GM21825 (cell line): Measurements from ENCODE around the gene PLIN4.
"Not testable (repeated sequence)": the region's sequence is repeated elsewhere in the genome, so short reads cannot be mapped to it uniquely, and the experiment has no call there.

ENCODE experiments used
- ATAC-seq: cut with Tn5 transposase; IDR thresholded peaks from one replicate; pipeline ENCODE4 v1.9.1; 2021; ENCODE audit warnings: mild to moderate bottlenecking, moderate library complexity; ENCODE audit not compliant: unreplicated experiment

PLIN4 gene, protein sequence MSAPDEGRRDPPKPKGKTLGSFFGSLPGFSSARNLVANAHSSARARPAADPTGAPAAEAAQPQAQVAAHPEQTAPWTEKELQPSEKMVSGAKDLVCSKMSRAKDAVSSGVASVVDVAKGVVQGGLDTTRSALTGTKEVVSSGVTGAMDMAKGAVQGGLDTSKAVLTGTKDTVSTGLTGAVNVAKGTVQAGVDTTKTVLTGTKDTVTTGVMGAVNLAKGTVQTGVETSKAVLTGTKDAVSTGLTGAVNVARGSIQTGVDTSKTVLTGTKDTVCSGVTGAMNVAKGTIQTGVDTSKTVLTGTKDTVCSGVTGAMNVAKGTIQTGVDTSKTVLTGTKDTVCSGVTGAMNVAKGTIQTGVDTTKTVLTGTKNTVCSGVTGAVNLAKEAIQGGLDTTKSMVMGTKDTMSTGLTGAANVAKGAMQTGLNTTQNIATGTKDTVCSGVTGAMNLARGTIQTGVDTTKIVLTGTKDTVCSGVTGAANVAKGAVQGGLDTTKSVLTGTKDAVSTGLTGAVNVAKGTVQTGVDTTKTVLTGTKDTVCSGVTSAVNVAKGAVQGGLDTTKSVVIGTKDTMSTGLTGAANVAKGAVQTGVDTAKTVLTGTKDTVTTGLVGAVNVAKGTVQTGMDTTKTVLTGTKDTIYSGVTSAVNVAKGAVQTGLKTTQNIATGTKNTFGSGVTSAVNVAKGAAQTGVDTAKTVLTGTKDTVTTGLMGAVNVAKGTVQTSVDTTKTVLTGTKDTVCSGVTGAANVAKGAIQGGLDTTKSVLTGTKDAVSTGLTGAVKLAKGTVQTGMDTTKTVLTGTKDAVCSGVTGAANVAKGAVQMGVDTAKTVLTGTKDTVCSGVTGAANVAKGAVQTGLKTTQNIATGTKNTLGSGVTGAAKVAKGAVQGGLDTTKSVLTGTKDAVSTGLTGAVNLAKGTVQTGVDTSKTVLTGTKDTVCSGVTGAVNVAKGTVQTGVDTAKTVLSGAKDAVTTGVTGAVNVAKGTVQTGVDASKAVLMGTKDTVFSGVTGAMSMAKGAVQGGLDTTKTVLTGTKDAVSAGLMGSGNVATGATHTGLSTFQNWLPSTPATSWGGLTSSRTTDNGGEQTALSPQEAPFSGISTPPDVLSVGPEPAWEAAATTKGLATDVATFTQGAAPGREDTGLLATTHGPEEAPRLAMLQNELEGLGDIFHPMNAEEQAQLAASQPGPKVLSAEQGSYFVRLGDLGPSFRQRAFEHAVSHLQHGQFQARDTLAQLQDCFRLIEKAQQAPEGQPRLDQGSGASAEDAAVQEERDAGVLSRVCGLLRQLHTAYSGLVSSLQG (N-terminal part only)

DNA sequence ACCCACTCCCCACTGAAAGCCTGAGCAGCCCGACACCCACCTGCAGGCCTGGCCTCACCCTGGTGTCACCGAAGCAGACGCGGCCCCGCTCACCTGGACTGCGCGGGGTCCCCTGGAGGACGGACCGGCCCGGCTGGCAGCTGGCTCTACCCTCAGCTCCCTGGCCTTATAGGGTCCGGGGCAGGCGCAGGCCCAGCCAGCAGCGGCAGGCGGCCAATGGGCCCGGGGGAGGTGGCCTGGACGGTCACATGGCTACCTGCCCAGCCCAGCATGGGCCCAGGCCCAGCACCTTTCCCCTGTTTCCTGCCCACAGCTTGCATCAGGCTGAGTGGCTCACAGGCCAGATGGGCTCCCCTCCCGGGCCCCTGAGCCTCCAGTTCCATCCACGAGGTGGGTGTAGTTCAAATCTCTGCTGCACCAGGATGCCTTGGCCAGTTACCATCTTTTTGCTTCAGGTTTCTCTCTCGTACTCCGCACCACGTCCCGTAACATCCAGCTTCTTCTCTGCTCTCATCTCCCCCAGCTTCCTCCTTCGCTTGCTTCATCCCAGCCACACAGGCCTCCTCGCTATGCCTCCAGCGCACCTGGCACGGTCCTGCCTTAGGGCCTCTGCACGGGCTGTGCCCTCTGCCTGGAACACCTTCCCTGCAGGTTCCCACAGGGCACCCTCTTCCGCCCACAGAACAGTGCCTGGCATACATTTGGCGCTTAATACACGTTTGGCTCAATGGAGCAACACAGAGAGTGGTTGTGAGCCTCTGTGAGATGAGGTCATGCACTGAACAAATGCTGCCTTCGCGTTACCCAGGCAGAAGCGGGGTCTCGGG, at the start of gene PLIN4:
TSS of gene PLIN4 (minus strand) at position 142 of the 827 bp plus-strand sequence. CDS start 214 bp downstream, outside the sequence.
- no peak for ATAC-seq

DNA sequence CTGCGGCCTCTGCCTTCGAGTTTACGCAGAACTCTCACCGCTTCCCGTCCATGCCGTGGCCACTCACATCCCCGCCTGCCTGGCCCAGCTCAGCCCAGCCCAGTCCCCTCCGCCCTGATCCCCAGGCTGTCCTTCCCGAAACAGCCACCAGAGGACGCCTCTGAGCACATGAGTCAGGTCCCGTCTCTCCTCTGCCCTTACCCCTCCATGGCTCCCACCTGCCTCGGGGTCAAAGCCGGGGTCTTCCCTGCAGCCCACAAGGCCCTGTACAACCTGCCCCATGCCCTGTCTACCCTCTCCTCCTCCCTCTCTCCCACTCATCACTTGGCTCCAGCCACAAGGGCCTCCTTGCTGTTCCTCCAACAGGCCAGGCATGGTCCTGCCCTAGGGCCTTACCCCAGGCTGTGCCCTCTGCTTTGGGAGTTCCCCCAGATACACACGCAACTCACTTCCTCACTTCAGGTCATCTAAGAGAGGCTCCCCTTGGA, 49.3 kb upstream of the PLIN4 start:
- no peak for ATAC-seq

- no peak for ATAC-seq
Observed at GRCh38 chr19:4566402-4567051, 48.2 kb upstream of the PLIN4 start.

- not testable (repeated sequence) for ATAC-seq
Observed at GRCh38 chr19:4563562-4563961, 45.3 kb upstream of the PLIN4 start.

GRCh38 chr19:4562085-4562484, 43.8 kb upstream of the PLIN4 start:
- not testable (repeated sequence) for ATAC-seq

- ATAC-seq = no peak
Observed at GRCh38 chr19:4559569-4559968, 41.3 kb upstream of the PLIN4 start, which contains the start of gene SEMA6B. SEMA6B (minus strand) TSS chr19:4559684; CDS start chr19:4558457, 1,227 bp downstream.

DNA sequence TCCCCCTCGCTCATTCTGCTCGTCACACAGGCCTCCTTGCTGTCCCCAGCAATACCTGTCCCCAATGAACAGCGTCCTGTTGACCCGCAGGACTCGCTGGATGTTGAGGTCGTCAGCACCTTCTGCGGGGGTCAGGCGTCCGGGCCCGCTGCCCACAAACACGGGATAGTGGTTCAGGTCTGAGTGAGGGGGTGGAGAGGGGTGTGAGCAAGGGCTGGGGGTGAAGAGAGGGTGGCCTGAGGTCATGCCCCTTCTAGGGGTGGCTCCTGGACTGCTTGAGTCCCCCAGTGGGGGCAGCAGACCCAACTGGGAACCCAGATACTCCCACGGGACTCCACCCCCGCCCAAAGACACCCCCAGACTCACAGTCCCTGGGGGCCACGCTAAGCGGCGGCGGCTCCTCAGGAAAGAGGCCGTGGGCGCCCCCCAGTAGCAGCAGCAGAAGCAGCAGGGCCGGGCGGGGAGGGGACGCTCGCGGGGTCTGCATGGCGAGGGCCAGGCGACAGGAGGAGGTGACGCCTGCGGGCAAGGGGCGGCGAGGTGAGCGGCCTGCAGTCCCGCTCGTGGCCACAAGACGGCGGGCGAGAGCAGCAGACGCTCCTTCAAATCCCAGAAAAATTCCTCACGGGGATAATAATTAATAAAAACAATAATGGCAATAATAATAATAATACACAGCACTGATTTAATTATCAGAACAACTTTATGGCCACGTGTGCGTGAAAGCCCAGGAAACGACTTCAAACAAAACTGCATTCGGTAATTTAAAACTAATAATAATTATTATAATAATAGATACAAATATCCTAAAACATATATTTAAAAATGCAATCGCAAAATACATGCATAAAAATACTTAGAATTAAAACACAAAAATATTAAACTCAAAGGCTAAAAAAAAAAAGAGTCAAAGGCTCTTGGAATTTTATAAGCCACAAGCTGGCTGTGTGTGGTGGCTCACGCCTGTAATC, 40.0 kb upstream of the PLIN4 start:
- no peak for ATAC-seq

DNA sequence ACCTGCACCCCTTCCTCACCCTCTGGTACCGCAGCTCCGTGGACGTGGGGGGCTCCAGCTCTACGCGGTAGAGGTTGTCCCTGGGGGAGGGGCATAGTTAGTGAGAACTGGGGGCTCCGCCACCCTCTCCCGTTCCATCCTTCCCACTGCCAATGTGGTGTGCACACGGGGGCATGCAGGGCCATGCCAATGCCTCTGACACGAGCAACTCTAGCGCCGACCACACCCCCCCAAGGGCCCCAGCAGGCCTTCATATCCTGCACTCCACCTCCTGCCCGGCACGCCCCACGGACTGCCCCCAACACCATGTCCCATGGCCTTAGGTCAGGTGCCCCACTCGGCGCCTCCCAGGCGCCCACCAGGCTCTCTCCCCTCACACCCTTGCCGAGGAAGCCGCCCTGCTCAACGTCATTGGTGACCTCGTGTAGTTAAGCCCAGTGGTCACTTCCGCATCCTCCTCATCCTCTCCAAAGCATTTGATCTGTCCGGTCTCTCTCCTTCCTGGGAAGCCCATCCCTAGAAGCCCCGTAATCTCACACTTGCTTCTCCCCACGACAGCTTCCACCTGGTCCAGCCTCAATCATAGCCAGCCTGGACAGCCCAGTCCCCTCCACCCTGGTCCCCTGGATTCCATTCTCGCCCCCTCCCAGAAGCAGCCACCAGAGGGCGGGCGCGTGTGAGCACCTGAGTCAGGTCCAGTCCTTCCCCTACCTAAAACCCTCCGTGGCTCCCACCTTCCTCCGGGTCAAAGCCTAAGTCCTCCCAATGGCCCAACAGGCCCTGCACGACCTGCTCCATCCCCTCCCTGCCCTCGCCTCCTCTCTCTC, 39.1 kb upstream of the PLIN4 start:
- ATAC-seq = no peak

DNA sequence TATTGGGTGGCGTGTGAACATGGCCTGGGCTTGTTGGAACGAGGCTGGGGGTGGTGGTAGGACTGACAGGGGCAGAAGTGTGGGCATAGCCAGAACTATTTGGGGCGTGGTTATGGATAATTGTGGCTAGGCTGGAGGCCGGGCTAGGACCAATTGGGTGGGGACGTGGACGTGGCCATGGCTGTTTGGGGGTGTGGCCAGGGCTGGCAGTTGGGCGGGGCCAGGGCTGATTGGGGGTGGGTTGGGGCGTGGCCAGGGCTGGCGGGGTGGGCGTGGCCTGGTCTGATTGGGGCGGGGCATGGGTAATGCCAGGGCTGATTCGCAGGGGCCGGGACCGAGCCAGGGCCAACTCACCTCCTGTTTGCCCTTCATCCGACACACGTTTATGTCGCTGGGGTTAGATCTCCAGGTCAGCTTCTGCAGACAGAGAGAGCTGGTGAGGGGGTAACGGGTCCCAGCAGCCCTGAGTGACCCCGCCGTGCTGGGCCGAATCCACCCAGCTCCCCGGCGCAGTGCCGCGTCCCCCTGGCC, 38.4 kb upstream of the PLIN4 start:
- ATAC-seq = no peak

DNA sequence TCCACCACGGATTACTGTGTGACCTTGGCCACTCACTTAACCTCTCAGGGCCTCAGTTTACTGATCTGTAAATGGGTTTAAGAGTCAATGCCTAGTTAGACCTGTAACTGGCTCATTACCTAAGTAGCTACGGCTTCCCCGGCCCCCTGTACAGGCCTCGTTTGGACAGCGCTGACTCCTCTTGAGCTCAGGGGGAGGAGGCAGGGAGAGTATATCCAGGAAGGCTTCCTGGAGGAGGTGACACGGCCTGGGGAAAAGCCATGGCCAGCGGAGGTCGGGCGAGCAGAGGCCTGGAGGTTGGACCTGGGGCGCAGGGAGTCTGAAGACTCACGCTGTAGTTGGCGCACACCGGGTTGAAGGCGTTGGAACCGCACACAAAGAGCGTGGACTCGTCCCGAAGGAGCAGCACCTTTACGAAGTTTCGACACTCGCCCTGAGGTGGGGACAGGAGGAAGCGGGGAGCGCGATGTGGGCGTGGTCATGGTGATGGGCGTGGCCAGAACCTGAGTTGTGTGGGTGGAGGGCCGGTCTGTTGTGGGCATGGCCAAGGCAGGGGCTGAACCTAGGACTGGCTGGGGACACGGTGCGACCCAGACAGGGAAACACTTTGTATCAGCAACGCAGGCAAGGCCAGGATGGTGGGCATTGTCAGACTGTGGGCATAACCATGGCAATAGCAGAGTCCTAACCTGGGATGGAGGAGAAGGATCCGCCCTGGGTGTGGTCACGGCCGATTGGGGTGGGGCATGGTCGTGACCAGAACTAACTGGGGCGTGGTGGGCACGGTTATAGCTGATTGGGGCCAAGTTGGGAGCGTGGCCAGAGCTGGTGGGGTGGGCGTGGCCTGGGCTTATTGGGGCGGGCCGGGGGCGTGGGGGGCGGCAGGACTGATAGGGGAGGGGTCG, 37.6 kb upstream of the PLIN4 start:
- no peak for ATAC-seq

- no peak for ATAC-seq
Observed at GRCh38 chr19:4554717-4555116, 36.4 kb upstream of the PLIN4 start.

- no peak for ATAC-seq
Observed at GRCh38 chr19:4553775-4554174, 35.5 kb upstream of the PLIN4 start.

- no peak for ATAC-seq
Observed at GRCh38 chr19:4553092-4553695, 34.9 kb upstream of the PLIN4 start.

DNA sequence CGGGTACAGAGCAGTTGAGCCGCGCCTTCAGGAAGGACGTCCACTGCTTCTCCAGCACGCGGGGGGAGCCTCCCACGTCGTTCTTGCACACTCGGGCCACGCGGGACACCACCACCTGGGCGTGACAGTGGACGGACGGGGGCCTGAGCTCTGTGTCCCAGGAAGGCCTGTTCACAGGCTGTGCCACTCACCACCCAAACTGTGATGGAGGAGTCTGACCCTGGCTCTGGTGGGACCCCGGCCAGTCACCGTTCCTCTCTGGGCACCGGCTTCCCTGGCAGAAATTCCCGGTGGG, 34.2 kb upstream of the PLIN4 start:
- no peak for ATAC-seq

DNA sequence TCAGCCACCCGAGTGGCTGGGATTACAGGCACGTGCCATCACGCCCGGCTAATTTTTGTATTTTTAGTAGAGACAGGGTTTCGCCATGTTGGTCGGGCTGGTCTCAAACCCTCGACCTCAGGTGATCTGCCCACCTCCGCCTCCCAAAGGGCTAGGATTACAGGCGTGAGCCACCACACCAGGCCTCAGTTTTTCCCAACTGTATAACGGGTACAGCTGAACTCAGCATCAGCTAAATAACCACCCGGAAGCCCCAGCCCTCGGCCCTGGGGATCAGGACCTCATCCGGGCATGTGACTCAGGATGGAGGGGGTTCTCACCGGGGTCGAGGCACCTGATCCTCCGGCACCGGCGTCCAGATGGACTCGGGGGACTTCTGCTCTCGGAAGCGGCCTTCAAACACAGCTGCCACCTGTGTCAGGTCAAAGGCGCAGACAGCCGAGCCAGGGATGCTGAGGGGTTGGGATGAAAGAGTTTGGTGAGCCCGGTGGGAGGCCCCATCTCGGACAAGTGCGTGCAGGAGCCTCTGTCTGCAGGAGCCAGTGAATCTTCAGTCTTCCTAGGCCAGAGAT, 32.3 kb upstream of the PLIN4 start:
- ATAC-seq = no peak

- no peak for ATAC-seq
Observed at GRCh38 chr19:4550018-4550417, 31.7 kb upstream of the PLIN4 start.
